ENCODE results near the gene ADAMTS4.
"Not testable (repeated sequence)": the region's sequence is repeated elsewhere in the genome, so short reads cannot be mapped to it uniquely, and the experiment has no call there.

The ADAMTS4 gene

DNA sequence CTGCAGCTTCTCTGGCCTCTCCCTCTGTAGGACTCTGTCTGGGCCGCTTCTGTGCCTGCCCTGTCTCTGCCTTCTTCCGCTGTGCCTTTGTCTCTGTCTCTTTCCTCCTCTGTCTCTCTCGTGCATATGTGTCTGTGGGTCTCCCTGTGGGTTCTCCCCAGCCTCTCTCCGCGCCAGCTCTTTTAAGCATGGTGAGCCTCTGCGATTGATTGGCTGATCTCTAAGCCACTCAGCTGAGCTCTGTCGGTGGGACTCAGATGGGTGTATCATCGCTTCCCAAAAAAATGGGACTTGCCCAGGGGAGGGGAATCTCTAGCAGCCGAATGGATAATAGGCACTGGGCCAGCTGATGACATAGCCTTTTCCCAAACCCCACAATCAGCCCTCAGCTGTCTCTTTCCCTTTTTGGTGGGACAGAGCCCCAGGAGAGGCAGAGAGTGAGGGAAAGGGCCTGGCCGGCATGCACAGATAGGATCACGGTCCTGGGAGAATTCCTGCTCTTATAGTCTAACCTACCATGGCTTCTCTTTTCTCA is at the start of gene ADAMTS4:
Gene ADAMTS4, minus strand, starts transcription at position 158 of the 535 bp plus-strand sequence. CDS start 427 bp downstream, outside the sequence.
- FAIRE-seq (no peak), DNase-seq (ENCODE audit: insufficient read length, low spot score) (no peak)

GRCh38 chr1:161244888-161245287 is 46.0 kb upstream of the ADAMTS4 start:
- DNase-seq (ENCODE audit: insufficient read length, low spot score) (no peak), FAIRE-seq (no peak)

DNA sequence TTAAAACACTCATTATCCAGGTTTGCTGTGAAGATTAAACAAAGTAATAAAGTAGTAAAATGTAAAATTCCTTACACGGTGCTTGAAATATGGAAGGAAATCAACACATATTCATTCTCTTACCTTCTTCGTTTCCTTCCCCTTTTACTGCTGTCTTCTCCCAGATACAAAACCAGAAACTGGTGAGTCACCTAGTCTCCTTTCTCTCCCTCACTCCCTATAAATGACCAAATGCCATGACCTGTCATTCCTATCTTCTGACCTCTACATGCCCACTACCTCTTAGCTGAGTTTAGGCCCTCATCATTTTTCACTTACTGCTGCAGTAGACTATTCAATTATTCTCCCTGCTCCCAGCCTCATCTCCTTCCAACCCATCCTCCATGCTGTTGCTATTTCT is 43.5 kb upstream of the ADAMTS4 start:
- DNase-seq (ENCODE audit: insufficient read length, low spot score) (no peak), FAIRE-seq (no peak)

GRCh38 chr1:161241682-161242081 is 42.8 kb upstream of the ADAMTS4 start:
- DNase-seq (ENCODE audit: insufficient read length, low spot score) (no peak), FAIRE-seq (no peak)

GRCh38 chr1:161238039-161238473 is 39.2 kb upstream of the ADAMTS4 start, which contains the start of gene NR1I3:
Gene NR1I3 (minus strand): TSS chr1:161238203. CDS start chr1:161236565, 1,638 bp downstream.
- DNase-seq (ENCODE audit: insufficient read length, low spot score) (no peak), FAIRE-seq (peak; percentile 36)

GRCh38 chr1:161235957-161236775 is 37.3 kb upstream of the ADAMTS4 start:
- FAIRE-seq (no peak), DNase-seq (ENCODE audit: insufficient read length, low spot score) (no peak)

GRCh38 chr1:161233102-161233501 is 34.2 kb upstream of the ADAMTS4 start:
- DNase-seq (ENCODE audit: insufficient read length, low spot score) = no peak
- no peak for FAIRE-seq

DNA sequence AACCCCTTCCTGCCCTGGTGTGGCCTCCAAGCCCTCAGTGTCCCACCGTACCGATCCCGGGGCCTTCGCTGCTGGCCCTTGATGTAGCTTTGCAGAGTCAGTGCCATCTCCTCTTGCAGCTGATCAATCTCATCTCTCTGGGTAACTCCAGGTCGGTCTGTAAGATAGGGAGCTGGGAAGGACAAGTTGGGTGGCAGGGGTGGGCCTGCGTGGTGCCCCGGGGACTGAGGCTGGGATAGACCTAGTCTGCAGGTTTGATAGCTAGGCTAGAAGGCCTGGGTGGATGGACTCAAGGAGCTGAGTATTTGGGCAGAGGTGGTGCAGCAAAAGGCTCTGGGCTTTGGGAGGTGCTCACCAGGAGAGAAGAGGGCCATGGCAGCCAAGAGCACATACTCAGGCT is 31.9 kb upstream of the ADAMTS4 start:
- FAIRE-seq (no peak), DNase-seq (ENCODE audit: insufficient read length, low spot score) (no peak)

- FAIRE-seq = no peak
These were observed 31.0 kb upstream of the ADAMTS4 start for GRCh38 chr1:161229896-161230295.

GRCh38 chr1:161228032-161228431 is 29.2 kb upstream of the ADAMTS4 start:
- DNase-seq (ENCODE audit: insufficient read length, low spot score) = no peak
- FAIRE-seq = no peak

More at GRCh38 chr1:161229896-161230295, 31.0 kb upstream of the ADAMTS4 start:
- DNase-seq (ENCODE audit: insufficient read length, low spot score) = no peak

GRCh38 chr1:161227196-161227871 is 28.5 kb upstream of the ADAMTS4 start:
- FAIRE-seq (no peak), DNase-seq (ENCODE audit: insufficient read length, low spot score) (peak; percentile 60)

DNA sequence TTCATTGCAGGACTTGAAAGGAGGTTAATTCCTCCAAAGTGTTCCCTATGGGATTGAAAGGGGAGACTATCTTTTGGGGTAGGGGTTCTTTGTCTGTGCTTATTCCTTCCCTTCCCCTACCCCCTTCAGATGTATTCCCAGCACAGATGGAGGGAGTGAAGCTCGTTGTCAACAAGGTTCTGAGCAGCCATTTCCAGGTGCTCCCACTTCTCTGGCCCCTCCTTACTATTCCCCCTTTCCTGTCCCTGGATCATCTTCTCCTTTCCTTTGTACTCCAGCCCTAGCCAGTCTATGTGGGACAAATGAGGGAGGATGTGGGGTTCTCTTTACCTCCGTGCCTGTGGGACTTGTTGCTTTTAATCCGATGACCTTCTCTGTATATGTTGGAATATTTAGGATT is 27.9 kb upstream of the ADAMTS4 start:
- DNase-seq (ENCODE audit: insufficient read length, low spot score) (no peak), FAIRE-seq (no peak)

DNA sequence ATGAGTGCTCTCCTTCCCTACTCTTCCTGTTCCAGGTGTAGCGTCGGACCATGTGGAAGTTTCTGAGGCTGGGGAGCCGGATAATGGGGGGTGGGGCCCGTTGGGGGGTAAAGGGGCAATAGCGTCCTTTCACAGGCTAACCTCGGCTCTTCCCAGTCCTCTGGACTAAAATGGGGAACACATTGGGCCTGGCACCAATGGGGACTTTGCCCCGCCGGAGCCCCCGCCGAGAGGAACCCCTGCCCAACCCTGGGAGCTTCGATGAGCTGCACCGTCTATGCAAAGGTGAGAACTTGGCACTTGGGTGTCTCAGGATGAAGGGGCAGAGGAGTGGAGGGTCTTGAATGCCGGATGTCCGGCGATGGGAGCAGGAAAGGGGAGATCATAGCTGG is 27.5 kb upstream of the ADAMTS4 start:
- no peak for FAIRE-seq

DNA sequence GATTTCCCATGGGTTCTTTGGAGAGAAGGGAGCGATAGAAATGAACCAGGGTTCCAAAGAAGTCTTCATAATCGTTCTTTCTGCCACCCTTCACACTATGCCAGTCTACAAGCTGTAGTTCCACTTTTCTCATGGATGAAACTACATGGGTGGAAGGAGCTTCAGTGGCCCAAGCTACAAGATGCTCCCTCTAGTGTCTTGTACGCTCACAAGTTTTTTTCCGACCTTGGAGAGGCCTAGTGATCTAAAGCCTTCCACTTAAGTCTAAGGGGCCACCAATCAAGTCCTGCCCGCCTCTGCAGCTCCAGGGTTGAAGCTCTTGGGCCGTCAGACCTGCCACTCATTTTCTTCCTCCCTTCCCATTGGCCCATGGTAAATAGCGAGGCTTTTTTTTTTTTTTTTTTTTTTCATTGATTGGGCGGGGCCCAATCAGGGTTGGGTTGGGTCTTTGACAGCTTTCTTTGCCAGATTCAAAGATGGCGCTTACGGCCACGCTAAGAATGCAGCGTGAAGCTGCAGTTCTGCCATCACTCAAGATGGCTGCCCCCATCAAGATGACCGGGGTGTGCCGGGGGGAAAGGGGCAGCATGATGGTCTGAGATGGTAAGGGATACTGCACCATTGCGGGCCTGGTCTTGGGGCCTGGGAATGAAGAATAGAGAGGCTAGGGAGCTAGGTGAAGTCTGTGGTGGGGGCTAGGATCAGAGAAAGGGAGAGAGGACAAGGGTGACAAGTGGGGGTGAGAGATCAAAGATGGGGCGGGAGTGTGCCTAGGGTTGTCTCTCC is 26.9 kb upstream of the ADAMTS4 start, which contains the start of gene TOMM40L:
Gene TOMM40L, plus strand, starts transcription at position 527 of the 786 bp plus-strand sequence. CDS start 430 bp downstream, outside the sequence.
- FAIRE-seq (no peak), DNase-seq (ENCODE audit: insufficient read length, low spot score) (peak; percentile 92)

More for the DNA sequence above, 27.5 kb upstream of the ADAMTS4 start:
- DNase-seq (ENCODE audit: insufficient read length, low spot score) = no peak

GRCh38 chr1:161225178-161225533 is 26.3 kb upstream of the ADAMTS4 start:
- no peak for FAIRE-seq
- no peak for DNase-seq (ENCODE audit: insufficient read length, low spot score)

GRCh38 chr1:161224695-161225087 is 25.8 kb upstream of the ADAMTS4 start:
- FAIRE-seq; DNase-seq (ENCODE audit: insufficient read length, low spot score): not testable (repeated sequence)

DNA sequence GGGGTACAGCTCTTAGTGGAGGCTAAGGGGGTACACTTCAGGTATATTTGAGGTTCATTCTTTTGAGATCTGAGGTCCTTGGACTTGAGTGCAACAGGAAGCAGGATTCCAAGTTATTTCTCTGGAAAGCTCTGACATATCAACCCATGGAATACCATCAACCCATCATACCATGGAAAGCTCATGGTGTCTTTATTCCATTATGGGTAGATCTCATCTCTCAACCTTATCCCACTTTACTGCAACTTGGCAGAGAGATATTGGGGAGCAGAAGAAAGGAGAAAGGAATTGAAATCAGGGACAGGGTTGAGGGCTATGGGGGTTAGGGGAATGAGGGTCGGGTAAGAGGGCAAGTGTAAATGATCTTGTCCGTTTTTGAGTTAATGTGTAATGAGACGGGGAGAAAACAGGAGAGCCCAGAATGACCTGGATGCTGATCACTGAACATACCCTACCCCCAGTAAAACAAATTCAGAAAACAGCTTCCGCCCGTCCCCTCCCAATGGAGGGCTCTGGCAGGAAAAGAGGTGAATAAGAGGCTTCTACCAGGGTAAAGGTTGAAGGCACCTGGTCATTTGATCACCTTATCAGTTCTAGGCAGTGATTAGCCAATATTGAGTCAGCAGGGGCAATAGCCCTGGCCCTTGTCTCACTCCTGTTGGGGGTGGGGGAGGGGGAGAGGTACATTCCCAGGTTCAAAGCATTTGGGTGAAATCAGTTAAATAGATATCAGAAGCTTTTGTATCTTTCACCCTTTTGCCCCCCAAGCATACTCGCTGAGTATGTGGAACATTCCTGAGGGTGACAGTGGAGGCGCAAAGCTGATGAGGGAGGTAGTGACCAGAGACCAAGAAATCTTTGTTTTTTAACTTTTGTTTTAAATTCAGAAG is 25.2 kb upstream of the ADAMTS4 start:
- FAIRE-seq = no peak
- DNase-seq (ENCODE audit: insufficient read length, low spot score) = no peak

DNA sequence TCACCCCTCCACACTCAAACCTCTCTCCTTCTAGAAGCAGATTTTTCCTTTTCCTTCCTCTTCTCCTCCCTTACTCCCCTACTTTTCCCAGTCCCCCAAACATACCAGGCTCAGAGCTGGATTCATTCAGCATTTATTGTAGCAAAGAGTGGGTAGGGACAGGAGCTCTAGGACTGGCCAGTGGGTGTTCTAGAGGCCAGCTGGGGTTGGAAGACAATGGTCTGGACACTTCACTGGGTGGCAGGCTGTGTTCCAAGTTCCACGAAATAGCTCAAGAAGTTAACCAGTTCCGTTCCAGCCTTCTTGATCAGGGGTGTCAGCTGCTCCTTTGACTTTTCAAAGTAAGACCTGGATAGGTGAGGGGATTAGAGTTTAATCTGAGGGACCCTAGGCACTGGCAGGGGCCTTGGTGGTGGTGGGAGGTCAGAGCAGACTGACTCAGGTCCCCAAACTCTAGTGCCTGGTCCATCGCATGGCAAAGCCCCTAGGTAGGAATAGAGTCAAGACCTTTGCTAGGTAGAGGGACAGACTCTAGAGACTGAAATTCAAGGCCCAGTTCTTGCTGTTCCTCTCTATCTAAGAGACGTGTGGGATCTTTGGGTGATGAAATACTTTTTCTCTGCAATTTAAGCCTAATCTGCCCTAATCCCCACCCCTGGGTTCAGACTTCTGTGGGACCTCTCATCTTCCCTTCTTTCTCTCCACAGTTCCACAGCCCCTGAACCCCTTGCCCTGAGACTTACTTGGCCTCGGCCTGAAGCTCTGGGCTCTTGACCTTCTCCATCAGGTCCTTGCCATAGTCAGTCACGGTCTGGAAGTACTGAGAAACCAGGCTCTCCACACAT is 23.5 kb upstream of the ADAMTS4 start:
- no peak for FAIRE-seq

DNA sequence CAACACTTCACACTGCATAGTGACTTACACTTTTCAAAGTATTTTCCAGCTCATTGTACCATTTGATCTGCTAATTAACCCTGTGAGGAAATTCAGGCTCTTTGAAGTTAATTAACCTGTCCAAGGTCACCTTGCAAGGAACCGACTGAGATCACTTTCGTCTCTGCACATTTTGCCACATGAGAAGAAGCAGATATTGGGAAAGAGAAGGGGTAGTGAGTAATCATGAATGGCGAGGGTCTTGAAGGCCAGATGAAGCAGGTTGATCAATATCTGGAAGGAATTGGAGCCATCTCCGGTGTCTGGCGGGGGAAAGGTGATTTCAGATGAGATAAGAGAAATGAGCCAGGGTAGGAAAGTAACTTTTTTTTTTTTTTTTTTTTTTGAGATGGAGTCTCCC is 21.1 kb upstream of the ADAMTS4 start:
- FAIRE-seq = no peak
- DNase-seq (ENCODE audit: insufficient read length, low spot score) = no peak

More for the DNA sequence above, 23.5 kb upstream of the ADAMTS4 start:
- no peak for DNase-seq (ENCODE audit: insufficient read length, low spot score)
